CD1c-positive myeloid dendritic cell (primary cell): ENCODE measurements around the gene PREX1.
"Not testable (repeated sequence)": the region's sequence is repeated elsewhere in the genome, so short reads cannot be mapped to it uniquely, and the experiment has no call there.

Experiments
- DNase-seq: peaks from one replicate; pipeline ENCODE4 v3.0.0-alpha.2; 2016; ENCODE audit errors: extremely low spot score

Gene PREX1

GRCh38 chr20:48812600-48813445 is 15.0 kb downstream of the PREX1 start:
- no peak for DNase-seq

- not testable (repeated sequence) for DNase-seq
Observed at GRCh38 chr20:48812114-48812513, 15.7 kb downstream of the PREX1 start.

GRCh38 chr20:48809673-48810072 is 18.1 kb downstream of the PREX1 start:
- DNase-seq, result peak; percentile 27

GRCh38 chr20:48808382-48809034 is 19.3 kb downstream of the PREX1 start:
- DNase-seq, result no peak

- no peak for DNase-seq
Observed at GRCh38 chr20:48807586-48808381, 20.0 kb downstream of the PREX1 start.

- no peak for DNase-seq
Observed at GRCh38 chr20:48807051-48807450, 20.7 kb downstream of the PREX1 start.

GRCh38 chr20:48805716-48806115 is 22.1 kb downstream of the PREX1 start:
- no peak for DNase-seq

- no peak for DNase-seq
Observed at GRCh38 chr20:48805286-48805685, 22.5 kb downstream of the PREX1 start.

- DNase-seq, result no peak
Observed at GRCh38 chr20:48804300-48804980, 23.4 kb downstream of the PREX1 start.

- no peak for DNase-seq
Observed at GRCh38 chr20:48803176-48804053, 24.4 kb downstream of the PREX1 start.

GRCh38 chr20:48802647-48803046 is 25.2 kb downstream of the PREX1 start:
- no peak for DNase-seq

- DNase-seq, result no peak
Observed at GRCh38 chr20:48802216-48802615, 25.6 kb downstream of the PREX1 start.

- DNase-seq, result no peak
Observed at GRCh38 chr20:48801197-48801596, 26.6 kb downstream of the PREX1 start.

GRCh38 chr20:48800177-48800576 is 27.6 kb downstream of the PREX1 start:
- DNase-seq, result no peak

- DNase-seq, result no peak
Observed at GRCh38 chr20:48799328-48800105, 28.3 kb downstream of the PREX1 start.

GRCh38 chr20:48797850-48798747 is 29.7 kb downstream of the PREX1 start:
- DNase-seq, result no peak

- peak; percentile 71 for DNase-seq
Observed at GRCh38 chr20:48797275-48797825, 30.4 kb downstream of the PREX1 start.

- DNase-seq, result no peak
Observed at GRCh38 chr20:48795732-48796131, 32.1 kb downstream of the PREX1 start.
